IPS-NIHi7 (cell line): ENCODE results near the gene TAPBP.
A peak's percentile ranks its signal among the peaks of the same experiment; 100 is the strongest.

Experiments
- DNase-seq: peaks from one replicate; pipeline ENCODE4 v3.0.0; 2012; ENCODE audit warnings: mixed read lengths; ENCODE audit errors: extremely low spot score

The TAPBP gene

GRCh38 chr6:33320315-33321181, 6.7 kb upstream of the TAPBP start:
- DNase-seq: no peak

GRCh38 chr6:33319939-33320314, 6.0 kb upstream of the TAPBP start:
- no peak for DNase-seq

- DNase-seq: no peak
These were observed 4.7 kb upstream of the TAPBP start for GRCh38 chr6:33318426-33319073.

- DNase-seq: peak; percentile 88
These were observed 4.0 kb upstream of the TAPBP start, which contains the start of gene ZBTB22 for GRCh38 chr6:33317669-33318425. ZBTB22 (minus strand) TSS chr6:33317744; CDS start chr6:33316916, 828 bp downstream.

GRCh38 chr6:33317419-33317668, 3.5 kb upstream of the TAPBP start:
- peak; percentile 74 for DNase-seq

GRCh38 chr6:33316603-33317418, 2.9 kb upstream of the TAPBP start:
- DNase-seq: no peak

- DNase-seq: no peak
These were observed 2.1 kb upstream of the TAPBP start for GRCh38 chr6:33315793-33316602.

- DNase-seq: peak; percentile 23
These were observed 1.3 kb upstream of the TAPBP start for GRCh38 chr6:33314943-33315792.

- peak; percentile 40 for DNase-seq
These were observed 651 bp upstream of the TAPBP start for GRCh38 chr6:33314515-33314942.

- DNase-seq: peak; percentile 48
These were observed 671 bp downstream of the TAPBP start for GRCh38 chr6:33313105-33313708.

- DNase-seq: peak; percentile 86
These were observed 1.3 kb downstream of the TAPBP start for GRCh38 chr6:33312361-33313104.

- DNase-seq: no peak
These were observed 7.5 kb downstream of the TAPBP start for GRCh38 chr6:33306356-33306755.

- no peak for DNase-seq
These were observed 8.8 kb downstream of the TAPBP start for GRCh38 chr6:33305052-33305451.

- no peak for DNase-seq
These were observed 9.7 kb downstream of the TAPBP start for GRCh38 chr6:33304216-33304615.

GRCh38 chr6:33301877-33302276, 12.0 kb downstream of the TAPBP start:
- no peak for DNase-seq

GRCh38 chr6:33299237-33299944, 14.5 kb downstream of the TAPBP start:
- peak; percentile 78 for DNase-seq

GRCh38 chr6:33298773-33299236, 15.1 kb downstream of the TAPBP start, which contains the start of gene RGL2:
RGL2 (minus strand) TSS chr6:33298942; CDS start chr6:33298610, 332 bp downstream.
- DNase-seq: peak; percentile 31
